ENCODE measurements around the gene FOXP1.

FOXP1 gene

GRCh38 chr3:71136276-71136675 is 447.3 kb downstream of the FOXP1 start:
- H3K27ac Mint-ChIP-seq (ENCODE audit: low read depth), result no peak overlapping the region

GRCh38 chr3:71135373-71136088 is 448.0 kb downstream of the FOXP1 start:
- peaks cover 15% of the 10 kb centered on the region for H3K4me1 Mint-ChIP-seq
- ATAC-seq (replicated peaks; ENCODE audit: extremely low read depth, poor library complexity, severe bottlenecking) (no peak), DNase-seq (ENCODE audit: low spot score in 2 of 2) (no peak)
- H3K4me3 Mint-ChIP-seq, result no peak overlapping the region
- H3K36me3 Mint-ChIP-seq (ENCODE audit: insufficient read depth), result peaks cover 10% of the 10 kb centered on the region
- no peaks in the 10 kb centered on the region for H3K9me3 Mint-ChIP-seq
- H3K27ac Mint-ChIP-seq (ENCODE audit: low read depth), result no peak overlapping the region
- no peaks in the 10 kb centered on the region for H3K27me3 Mint-ChIP-seq

More at GRCh38 chr3:71136276-71136675, 447.3 kb downstream of the FOXP1 start:
- Mint-ChIP-seq H3K4me3 (no peak overlapping the region), H3K27me3 (no peaks in the 10 kb centered on the region), H3K36me3 (ENCODE audit: insufficient read depth) (peaks cover 7% of the 10 kb centered on the region), H3K9me3 (no peaks in the 10 kb centered on the region), H3K4me1 (peaks cover 10% of the 10 kb centered on the region)
- DNase-seq (ENCODE audit: low spot score in 2 of 2), result no peak
- no peak for ATAC-seq (replicated peaks; ENCODE audit: extremely low read depth, poor library complexity, severe bottlenecking)

- no peak overlapping the region for H3K4me3 Mint-ChIP-seq
- H3K27me3 Mint-ChIP-seq, result no peaks in the 10 kb centered on the region
- DNase-seq (ENCODE audit: low spot score in 2 of 2), result no peak
- peaks cover 24% of the 10 kb centered on the region for H3K4me1 Mint-ChIP-seq
- H3K9me3 Mint-ChIP-seq, result no peaks in the 10 kb centered on the region
- no peak overlapping the region for H3K27ac Mint-ChIP-seq (ENCODE audit: low read depth)
- peaks cover 16% of the 10 kb centered on the region for H3K36me3 Mint-ChIP-seq (ENCODE audit: insufficient read depth)
- ATAC-seq (replicated peaks; ENCODE audit: extremely low read depth, poor library complexity, severe bottlenecking), result no peak
Measured at GRCh38 chr3:71134521-71134920, 449.0 kb downstream of the FOXP1 start.

GRCh38 chr3:71133865-71134264 is 449.7 kb downstream of the FOXP1 start:
- no peaks in the 10 kb centered on the region for H3K9me3 Mint-ChIP-seq
- H3K4me1 Mint-ChIP-seq, result peaks cover 30% of the 10 kb centered on the region
- H3K4me3 Mint-ChIP-seq, result no peak overlapping the region
- no peak for DNase-seq (ENCODE audit: low spot score in 2 of 2)
- H3K27ac Mint-ChIP-seq (ENCODE audit: low read depth), result no peak overlapping the region
- H3K27me3 Mint-ChIP-seq, result no peaks in the 10 kb centered on the region
- ATAC-seq (replicated peaks; ENCODE audit: extremely low read depth, poor library complexity, severe bottlenecking), result no peak
- peaks cover 17% of the 10 kb centered on the region for H3K36me3 Mint-ChIP-seq (ENCODE audit: insufficient read depth)

- Mint-ChIP-seq H3K27me3 (no peaks in the 10 kb centered on the region), H3K4me3 (no peak overlapping the region), H3K27ac (ENCODE audit: low read depth) (no peak overlapping the region), H3K9me3 (no peaks in the 10 kb centered on the region), H3K36me3 (ENCODE audit: insufficient read depth) (peaks cover 17% of the 10 kb centered on the region), H3K4me1 (peaks cover 36% of the 10 kb centered on the region)
- ATAC-seq (replicated peaks; ENCODE audit: extremely low read depth, poor library complexity, severe bottlenecking) (no peak), DNase-seq (ENCODE audit: low spot score in 2 of 2) (no peak)
Measured at GRCh38 chr3:71132995-71133730, 450.4 kb downstream of the FOXP1 start.

- DNase-seq (ENCODE audit: low spot score in 2 of 2) (no peak), ATAC-seq (replicated peaks; ENCODE audit: extremely low read depth, poor library complexity, severe bottlenecking) (no peak)
- H3K4me1 Mint-ChIP-seq, result peaks cover 45% of the 10 kb centered on the region
- H3K27ac Mint-ChIP-seq (ENCODE audit: low read depth), result peak overlapping the region; percentile 99
- no peaks in the 10 kb centered on the region for H3K9me3 Mint-ChIP-seq
- H3K27me3 Mint-ChIP-seq, result no peaks in the 10 kb centered on the region
- H3K36me3 Mint-ChIP-seq (ENCODE audit: insufficient read depth), result peaks cover 17% of the 10 kb centered on the region
- H3K4me3 Mint-ChIP-seq, result peak overlapping the region; percentile 100
Measured at GRCh38 chr3:71131375-71132314, 451.9 kb downstream of the FOXP1 start.

- Mint-ChIP-seq H3K4me3 (peak overlapping the region; percentile 100), H3K27me3 (no peaks in the 10 kb centered on the region), H3K4me1 (peaks cover 50% of the 10 kb centered on the region), H3K36me3 (ENCODE audit: insufficient read depth) (peaks cover 19% of the 10 kb centered on the region), H3K27ac (ENCODE audit: low read depth) (peak overlapping the region; percentile 99), H3K9me3 (no peaks in the 10 kb centered on the region)
- DNase-seq (ENCODE audit: low spot score in 2 of 2), result peak; percentile 42 to 65
- peak; percentile 83 for ATAC-seq (replicated peaks; ENCODE audit: extremely low read depth, poor library complexity, severe bottlenecking)
Measured at GRCh38 chr3:71130471-71131374, 452.8 kb downstream of the FOXP1 start.

GRCh38 chr3:71129611-71130431 is 453.7 kb downstream of the FOXP1 start:
- DNase-seq (ENCODE audit: low spot score in 2 of 2), result no peak
- Mint-ChIP-seq H3K27ac (ENCODE audit: low read depth) (peak overlapping the region; percentile 99), H3K27me3 (no peaks in the 10 kb centered on the region), H3K4me3 (peak overlapping the region; percentile 100), H3K4me1 (peaks cover 59% of the 10 kb centered on the region), H3K36me3 (ENCODE audit: insufficient read depth) (peaks cover 19% of the 10 kb centered on the region), H3K9me3 (no peaks in the 10 kb centered on the region)
- ATAC-seq (replicated peaks; ENCODE audit: extremely low read depth, poor library complexity, severe bottlenecking), result peak; percentile 25

- peak overlapping the region; percentile 99 for H3K27ac Mint-ChIP-seq (ENCODE audit: low read depth)
- H3K4me1 Mint-ChIP-seq, result peaks cover 64% of the 10 kb centered on the region
- peak overlapping the region; percentile 100 for H3K4me3 Mint-ChIP-seq
- no peak for DNase-seq (ENCODE audit: low spot score in 2 of 2)
- no peaks in the 10 kb centered on the region for H3K27me3 Mint-ChIP-seq
- H3K36me3 Mint-ChIP-seq (ENCODE audit: insufficient read depth), result peaks cover 19% of the 10 kb centered on the region
- no peak for ATAC-seq (replicated peaks; ENCODE audit: extremely low read depth, poor library complexity, severe bottlenecking)
- H3K9me3 Mint-ChIP-seq, result no peaks in the 10 kb centered on the region
Measured at GRCh38 chr3:71128961-71129360, 454.6 kb downstream of the FOXP1 start.

GRCh38 chr3:71127844-71128243 is 455.7 kb downstream of the FOXP1 start:
- Mint-ChIP-seq H3K4me3 (peak overlapping the region; percentile 100), H3K9me3 (no peaks in the 10 kb centered on the region), H3K36me3 (ENCODE audit: insufficient read depth) (peaks cover 20% of the 10 kb centered on the region), H3K27me3 (no peaks in the 10 kb centered on the region), H3K4me1 (peaks cover 75% of the 10 kb centered on the region), H3K27ac (ENCODE audit: low read depth) (peak overlapping the region; percentile 57)
- ATAC-seq (replicated peaks; ENCODE audit: extremely low read depth, poor library complexity, severe bottlenecking), result no peak
- no peak for DNase-seq (ENCODE audit: low spot score in 2 of 2)

Measured in central memory CD8-positive, alpha-beta T cell (primary cell).